AG04449 (cell line): Measurements from ENCODE around the gene DIPK1B.

Experiments
- CTCF ChIA-PET: fragments of 350-600 bp; formaldehyde crosslinking; extraction: SDS; loops from one replicate; lab custom pipeline; 2021; ENCODE audit warnings: antibody characterized with exemption; lab: Yijun Ruan, JAX
- POLR2A ChIA-PET: fragments of 400-600, 350-600 bp; formaldehyde crosslinking; extraction: SDS; loops from one replicate; lab custom pipeline; 2020; ENCODE audit warnings: antibody characterized with exemption, inconsistent platforms; lab: Yijun Ruan, JAX
- DNase-seq: peaks from one replicate; pipeline ENCODE4 v3.0.0-alpha.2; 2010; ENCODE audit warnings: low read depth, low spot score
- H3K4me3 ChIP-seq: 2 replicates; pipeline ENCODE4 v1.5.1; 2011; ENCODE audit warnings: low read depth, mild to moderate bottlenecking, control low read depth, low read length
- CTCF ChIP-seq: IDR thresholded peaks from one replicate; pipeline ENCODE4 v1.5.1; 2011; ENCODE audit warnings: mild to moderate bottlenecking, moderate library complexity, low read length, control low read depth, inconsistent platforms; ENCODE audit not compliant: insufficient read depth; ENCODE audit errors: missing control alignments

Gene DIPK1B

GRCh38 chr9:136729144-136729543 is 16.8 kb downstream of the DIPK1B start:
- peak overlapping the region; percentile 84 for H3K4me3 ChIP-seq
- POLR2A ChIA-PET, result interaction anchor here (0.8 to 3.5 kb wide), 5 partner anchors 8 to 119 kb away, joined by 3 to 17 read pairs (median 15); no protein-coding TSS in a partner anchor
- no peak for TF ChIP-seq CTCF
- DNase-seq, result no peak
- CTCF ChIA-PET, result interaction anchor here (0.8 to 4.1 kb wide), 15 partner anchors 9 to 245 kb away, joined by 3 to 27 read pairs (median 4); partner anchors contain the start of genes C8G and LCN8

- DNase-seq, result no peak
- TF ChIP-seq CTCF, result no peak
- POLR2A ChIA-PET, result no interaction called here
- no peak overlapping the region for H3K4me3 ChIP-seq
- CTCF ChIA-PET, result interaction anchor here (0.7 to 4.1 kb wide), 10 partner anchors 15 to 242 kb away, joined by 3 to 27 read pairs (median 4); partner anchors contain the start of gene LCN8
Measured at GRCh38 chr9:136729926-136730325, 17.6 kb downstream of the DIPK1B start.

- CTCF ChIA-PET, result no interaction called here
- no peak for DNase-seq
- no peak for TF ChIP-seq CTCF
- POLR2A ChIA-PET, result no interaction called here
- no peak overlapping the region for H3K4me3 ChIP-seq
Measured at GRCh38 chr9:136732444-136733178, 20.2 kb downstream of the DIPK1B start.

GRCh38 chr9:136733611-136734010 is 21.2 kb downstream of the DIPK1B start:
- CTCF ChIA-PET, result interaction anchor here (1.1 kb wide), 1 partner anchor 28 kb away, joined by 4 read pairs; no protein-coding TSS in a partner anchor
- H3K4me3 ChIP-seq, result no peak overlapping the region
- POLR2A ChIA-PET, result no interaction called here
- DNase-seq, result no peak
- no peak for TF ChIP-seq CTCF

- ChIA-PET CTCF (no interaction called here), POLR2A (no interaction called here)
- TF ChIP-seq CTCF, result no peak
- H3K4me3 ChIP-seq, result no peak overlapping the region
- no peak for DNase-seq
Measured at GRCh38 chr9:136734837-136735496, 22.6 kb downstream of the DIPK1B start.
